Suppressor macrophage treated with lipopolysaccharide for 1 hour (primary cell): Measurements from ENCODE around the gene OR10H1.
"Not testable (repeated sequence)": the region's sequence is repeated elsewhere in the genome, so short reads cannot be mapped to it uniquely, and the experiment has no call there.

Source experiments
- DNase-seq, 3 donors: peaks; one replicate each; pipeline ENCODE4 v3.0.0-alpha.2; 2020 to 2022

Gene OR10H1

DNA sequence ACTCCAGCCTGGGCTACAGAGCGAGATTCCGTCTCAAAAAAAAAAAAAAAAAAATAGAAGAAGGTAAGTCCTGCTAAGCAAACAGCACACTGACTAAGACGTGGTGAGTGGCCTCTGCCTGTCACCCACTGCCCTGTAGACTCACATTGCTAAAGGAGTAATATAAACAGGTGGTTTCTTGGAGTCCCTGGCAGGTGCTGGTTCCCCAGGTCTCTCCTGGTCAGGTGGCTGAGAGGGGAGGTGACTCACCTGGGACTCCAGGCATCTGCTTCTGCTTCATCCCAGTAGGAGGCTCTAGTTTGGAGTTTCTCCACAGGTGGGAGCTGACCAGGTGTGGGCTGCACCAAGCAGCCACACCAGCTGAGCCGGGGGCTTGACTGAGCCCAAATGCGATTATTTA lies at the start of gene OR10H1:
Gene OR10H1, minus strand, starts transcription at position 359 of the 400 bp plus-strand sequence. CDS start 7,627 bp downstream, outside the sequence.
- no peak for DNase-seq

DNA sequence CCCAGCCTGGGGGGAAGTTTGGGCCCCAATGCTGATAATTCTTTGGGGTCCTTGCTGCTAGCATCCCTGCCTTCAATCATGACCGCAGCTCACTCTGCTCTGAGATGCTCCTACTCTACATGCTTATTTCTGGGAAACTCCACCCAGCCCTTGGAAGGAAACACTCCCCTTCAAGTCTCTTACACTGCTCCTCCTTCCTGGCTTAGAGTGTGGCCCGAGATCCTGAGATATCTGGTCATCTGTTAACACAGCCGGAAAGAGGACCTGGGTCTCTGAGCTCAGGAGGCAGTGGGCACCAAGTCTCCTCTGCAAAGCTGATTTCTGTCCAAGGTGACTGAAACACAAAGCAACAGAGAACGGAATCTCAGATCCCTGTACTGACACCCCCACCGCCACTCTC lies 49.4 kb upstream of the OR10H1 start:
- no peak for DNase-seq

- no peak for DNase-seq
Observed at GRCh38 chr19:15863272-15863671, 47.8 kb upstream of the OR10H1 start.

DNA sequence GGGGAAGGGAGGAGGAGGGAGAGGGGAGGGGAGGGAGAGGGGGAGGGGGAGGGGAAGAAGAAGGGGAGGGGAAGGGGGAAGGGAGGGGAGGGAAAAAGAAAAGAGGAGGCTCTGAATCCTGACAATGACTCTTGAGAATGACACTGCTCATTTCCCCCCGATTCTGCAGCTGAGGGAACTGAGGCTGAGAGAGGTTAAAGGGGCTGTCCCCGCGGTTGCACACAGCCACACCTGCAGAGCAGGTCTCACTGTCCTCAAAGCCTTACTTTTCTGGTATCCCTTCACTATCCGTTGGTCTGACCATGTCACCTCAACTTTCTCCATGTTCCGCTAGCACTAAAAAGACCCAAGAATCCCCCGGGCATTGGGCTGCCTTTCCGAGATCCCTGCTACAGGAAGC lies 47.0 kb upstream of the OR10H1 start:
- DNase-seq, result no peak

DNA sequence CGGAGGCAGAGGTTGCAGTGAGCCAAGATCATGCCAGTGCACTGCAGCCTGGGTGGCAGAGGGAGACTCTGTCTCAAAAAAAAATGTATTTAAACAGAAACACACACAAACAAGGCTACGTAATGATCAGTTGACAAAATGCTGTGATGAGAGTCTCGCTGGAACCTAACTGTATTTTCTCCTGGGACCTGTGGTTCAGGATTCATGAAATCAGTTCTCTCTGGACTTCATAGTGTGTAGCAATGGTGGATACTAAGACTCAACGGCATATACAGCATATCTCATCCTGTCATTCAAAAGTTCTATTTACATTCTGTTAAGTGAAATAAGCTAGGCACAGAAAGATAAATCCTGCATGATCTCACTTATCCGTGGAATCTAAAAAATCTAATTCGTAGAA lies 45.1 kb upstream of the OR10H1 start:
- DNase-seq, result no peak

- peak in 1 of 3 donors; percentile 4 for DNase-seq
Observed at GRCh38 chr19:15859187-15859586, 43.7 kb upstream of the OR10H1 start.

- DNase-seq, result no peak
Observed at GRCh38 chr19:15850385-15850784, 34.9 kb upstream of the OR10H1 start.

- no peak for DNase-seq
Observed at GRCh38 chr19:15846923-15847322, 31.5 kb upstream of the OR10H1 start.

GRCh38 chr19:15843894-15844222 lies 28.4 kb upstream of the OR10H1 start:
- DNase-seq, result peak in 1 of 3 donors; percentile 9

DNA sequence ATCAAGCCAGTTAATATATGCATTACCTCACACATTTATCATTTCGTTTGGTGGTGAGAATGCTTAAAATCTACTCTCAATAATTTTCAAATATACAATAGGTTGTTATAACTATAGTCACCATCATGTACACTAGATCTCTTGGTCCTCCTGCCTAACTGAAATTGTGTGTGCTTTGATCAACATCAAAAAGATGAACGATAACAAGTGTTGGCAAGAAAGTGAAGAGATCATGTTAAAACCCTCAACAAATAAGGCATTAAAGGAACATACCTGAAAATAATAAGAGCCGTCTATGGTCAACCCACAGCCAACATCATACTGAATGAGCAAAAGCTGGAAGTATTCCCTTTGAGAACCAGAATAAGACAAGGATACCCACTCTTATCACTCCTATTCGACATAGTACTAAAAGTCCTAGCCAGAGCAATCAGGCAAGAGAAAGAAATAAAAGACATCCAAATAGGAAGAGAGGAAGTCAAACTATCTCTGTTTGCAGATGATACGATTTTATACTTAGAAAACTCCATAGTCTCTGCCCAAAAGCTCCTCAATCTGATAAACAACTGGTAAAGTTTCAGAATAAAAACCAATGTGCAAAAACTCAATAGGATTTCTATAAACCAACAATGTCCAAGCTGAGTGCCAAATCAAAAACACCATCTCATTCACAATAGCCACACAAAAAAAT lies 27.9 kb upstream of the OR10H1 start:
- DNase-seq, result no peak

DNA sequence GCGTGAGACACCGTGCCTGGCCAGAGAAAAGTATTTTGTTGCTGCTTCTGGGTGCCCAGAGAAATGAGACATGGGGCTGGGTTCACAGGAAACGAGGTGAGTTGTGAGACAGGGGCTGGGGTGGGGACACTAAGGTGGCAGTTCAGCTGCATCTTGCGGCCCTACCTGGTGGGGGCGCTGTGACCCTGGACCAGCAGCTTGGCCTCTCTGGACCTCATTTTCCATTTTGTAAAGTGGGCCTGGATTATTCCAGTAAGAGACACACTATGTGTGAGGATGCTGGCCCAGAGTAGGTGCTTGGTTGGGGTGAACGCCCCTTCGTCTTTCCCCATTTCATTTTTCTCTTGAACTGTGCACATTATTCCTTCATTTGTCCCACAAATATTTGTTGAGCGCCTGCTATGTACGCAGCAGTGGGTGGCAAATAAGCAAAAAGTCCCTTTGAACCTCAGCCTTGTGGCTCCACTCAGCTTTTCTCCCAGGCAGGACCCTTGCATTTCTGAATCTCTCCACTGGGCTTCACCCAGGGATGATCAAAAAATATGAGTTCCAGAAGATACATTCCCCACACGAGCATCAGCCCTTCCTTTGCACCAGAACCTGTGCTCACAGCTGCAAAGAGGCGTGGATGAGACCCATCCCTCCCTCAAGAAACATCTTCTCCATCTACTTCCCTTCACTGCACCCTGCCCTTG lies 26.6 kb upstream of the OR10H1 start:
- DNase-seq, result no peak

DNA sequence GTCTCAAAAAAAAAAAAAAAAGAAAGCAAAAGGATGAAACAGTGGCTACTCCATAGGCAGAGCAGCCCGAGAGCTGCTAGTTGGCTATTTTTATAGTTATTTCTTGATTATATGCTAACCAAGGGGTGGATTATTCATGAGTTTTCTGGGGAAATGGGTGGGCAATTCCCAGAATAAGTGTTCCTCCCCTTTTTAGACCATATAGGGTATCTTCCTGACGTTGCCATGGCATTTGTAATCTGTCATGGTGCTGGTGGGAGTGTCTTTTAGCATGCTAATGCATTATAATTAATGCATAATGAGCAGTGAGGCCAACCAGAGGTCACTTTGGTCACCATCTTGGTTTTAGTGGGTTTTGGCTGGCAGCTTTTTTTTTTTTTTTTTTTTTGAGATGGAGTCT lies 25.4 kb upstream of the OR10H1 start:
- no peak for DNase-seq

DNA sequence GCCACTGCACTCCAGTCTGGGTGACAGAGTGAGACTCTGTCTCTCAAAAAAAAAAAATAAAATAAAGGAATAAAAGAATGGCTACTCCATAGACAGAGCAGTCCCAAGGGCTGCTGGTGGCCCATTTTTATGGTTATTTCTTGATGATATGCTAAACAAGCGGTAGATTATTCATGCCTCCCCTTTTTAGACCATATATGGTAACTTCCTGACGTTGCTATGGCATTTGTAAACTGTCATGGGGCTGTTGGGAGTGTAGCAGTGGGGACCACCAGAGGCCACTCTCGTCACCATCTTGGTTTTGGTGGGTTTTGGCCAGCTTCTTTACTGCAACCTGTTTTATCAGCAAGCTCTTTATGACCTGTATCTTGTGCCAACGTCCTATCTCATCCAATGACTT lies 24.4 kb upstream of the OR10H1 start:
- not testable (repeated sequence) for DNase-seq

DNA sequence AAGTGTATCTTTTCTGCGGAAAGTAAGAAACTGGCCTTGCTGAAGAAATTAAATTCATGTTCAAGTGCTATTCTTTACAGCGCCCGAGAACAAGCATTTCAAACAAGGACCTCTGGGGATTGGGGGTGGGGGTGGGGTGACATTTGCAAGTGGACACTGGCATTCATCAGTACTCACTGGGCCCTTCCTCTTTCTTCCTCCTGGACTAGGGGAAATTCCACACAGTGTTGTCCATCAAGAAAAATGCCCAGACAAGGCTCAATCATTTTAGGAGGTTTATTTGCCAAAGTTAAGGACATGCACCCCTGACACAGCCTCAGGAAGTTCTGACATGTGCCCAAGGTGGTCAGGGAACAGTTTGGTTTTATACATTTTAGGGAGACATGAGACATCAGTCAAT lies 22.9 kb upstream of the OR10H1 start:
- DNase-seq, result peak; percentile 48 to 57 (median 51)

GRCh38 chr19:15837221-15837731 lies 21.8 kb upstream of the OR10H1 start:
- no peak for DNase-seq

DNA sequence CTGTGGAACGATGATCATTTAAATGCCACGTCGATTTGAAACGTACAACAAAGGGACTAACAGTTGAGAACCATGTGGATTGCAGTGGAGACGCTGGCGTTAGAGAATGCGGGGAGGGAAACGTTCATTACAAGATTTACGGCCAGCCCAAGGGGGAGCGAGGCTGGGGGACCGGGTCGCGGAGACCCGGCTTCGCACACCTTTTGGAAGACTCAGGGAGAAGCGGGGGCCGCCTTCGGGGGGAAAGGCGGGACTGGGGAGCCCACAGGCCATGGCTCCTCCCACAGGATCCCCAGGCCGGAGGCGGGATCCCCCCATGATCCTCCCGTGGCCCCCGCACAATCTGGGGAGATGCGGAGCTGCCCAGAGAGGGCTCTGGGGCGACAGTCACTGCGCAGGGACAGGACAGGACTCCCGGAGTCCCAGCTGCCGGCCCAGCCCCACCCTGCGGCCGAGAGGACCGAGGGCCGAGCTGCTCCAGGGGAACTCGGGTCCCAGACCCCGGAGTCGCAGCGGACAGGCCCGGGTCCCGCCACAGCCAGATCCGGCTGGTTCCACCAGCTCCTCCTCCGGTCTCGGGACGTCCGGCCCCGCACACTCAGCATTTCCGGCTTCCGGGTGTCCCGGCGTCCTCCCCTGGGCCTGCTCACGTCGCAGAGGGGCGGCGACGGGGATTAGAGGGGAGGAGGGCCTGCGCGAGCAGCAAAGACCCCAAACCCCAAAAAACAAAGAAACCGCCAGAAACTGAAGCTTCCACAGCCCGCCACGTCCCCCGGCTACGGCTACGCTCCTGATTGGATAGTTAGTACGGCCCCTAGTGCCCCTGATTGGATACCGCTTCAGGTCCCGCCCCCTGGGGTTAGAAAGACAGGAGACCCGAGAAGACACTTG lies 21.1 kb upstream of the OR10H1 start:
- peak; percentile 95 to 97 (median 97) for DNase-seq

GRCh38 chr19:15835565-15836329 lies 20.3 kb upstream of the OR10H1 start:
- DNase-seq, result peak in 1 of 3 donors; percentile 14

DNA sequence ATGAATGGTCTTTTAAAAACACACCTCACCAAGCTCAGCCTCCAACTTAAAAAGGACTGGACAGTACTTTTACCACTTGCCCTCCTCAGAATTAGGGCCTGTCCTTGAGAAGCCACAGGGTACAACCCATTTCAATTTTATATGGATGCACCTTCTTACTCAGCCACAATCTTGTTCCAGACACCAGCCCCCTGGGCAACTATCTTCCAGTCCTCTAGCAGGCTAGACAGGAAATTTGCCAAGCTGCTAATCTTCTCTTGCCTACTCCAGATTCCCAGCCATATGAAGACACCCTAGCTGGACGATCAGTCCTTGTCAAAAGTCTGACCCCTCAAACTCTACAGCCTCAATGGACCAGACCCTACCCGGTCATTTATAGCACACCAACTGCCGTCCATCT lies 18.8 kb upstream of the OR10H1 start:
- DNase-seq, result not testable (repeated sequence)

GRCh38 chr19:15831626-15832025 lies 16.2 kb upstream of the OR10H1 start:
- DNase-seq, result no peak

- no peak for DNase-seq
Observed at GRCh38 chr19:15829786-15830185, 14.3 kb upstream of the OR10H1 start.

GRCh38 chr19:15829306-15829698 lies 13.8 kb upstream of the OR10H1 start:
- no peak for DNase-seq

DNA sequence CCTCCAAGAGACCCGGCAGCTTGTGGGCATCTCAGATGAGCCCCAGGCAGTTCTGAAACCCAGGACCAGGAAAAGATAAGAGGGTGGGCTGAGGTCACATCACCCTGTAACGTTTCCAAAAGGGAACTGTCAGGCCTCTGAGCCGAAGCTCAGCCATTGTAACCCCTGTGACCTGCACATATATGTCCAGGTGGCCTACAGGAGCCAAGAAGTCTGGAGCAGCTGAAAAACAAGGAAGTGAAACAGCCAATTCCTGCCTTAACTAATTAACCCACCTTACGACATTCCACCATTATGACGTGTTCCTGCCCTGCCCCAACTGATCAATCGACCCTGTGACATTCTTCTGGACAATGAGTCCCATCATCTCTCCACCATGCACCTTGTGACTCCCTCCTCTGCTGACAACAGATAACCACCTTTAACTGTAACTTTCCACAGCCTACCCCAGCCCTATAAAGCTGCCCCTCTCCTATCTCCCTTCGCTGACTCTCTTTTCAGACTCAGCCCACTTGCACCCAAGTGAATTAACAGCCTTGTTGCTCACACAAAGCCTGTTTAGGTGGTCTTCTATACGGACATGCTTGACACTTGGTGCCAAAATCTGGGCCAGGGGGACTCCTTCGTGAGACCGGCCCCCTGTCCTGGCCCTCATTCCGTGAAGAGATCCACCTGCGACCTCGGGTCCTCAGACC lies 13.3 kb upstream of the OR10H1 start:
- not testable (repeated sequence) for DNase-seq
